Transverse colon (tissue), 4 donors: ENCODE data around the gene MALT1.

ENCODE experiments used
- POLR2AphosphoS5 ChIP-seq, 3 donors: sonication (generic); formaldehyde crosslinking; IDR thresholded peaks; one replicate each; pipeline ENCODE4 v1.6.1; 2016; ENCODE audit warnings: antibody characterized with exemption in 3 of 3
- TF ChIP-seq, protein P1 (sequence below), 5 experiments: fragments of 200-600 bp in 3 of 5; fragments of 450-650 bp in 2 of 5; sonication (generic) in 3 of 5; IDR thresholded peaks; 1 replicate in 2 of 5; 2 replicates in 3 of 5; pipeline ENCODE4 v1.5.1; 2016 to 2017; ENCODE audit warnings: antibody characterized with exemption in 5 of 5, inconsistent platforms in 3 of 5, mild to moderate bottlenecking in 2 of 5, moderate library complexity in 1 of 5

DNA sequence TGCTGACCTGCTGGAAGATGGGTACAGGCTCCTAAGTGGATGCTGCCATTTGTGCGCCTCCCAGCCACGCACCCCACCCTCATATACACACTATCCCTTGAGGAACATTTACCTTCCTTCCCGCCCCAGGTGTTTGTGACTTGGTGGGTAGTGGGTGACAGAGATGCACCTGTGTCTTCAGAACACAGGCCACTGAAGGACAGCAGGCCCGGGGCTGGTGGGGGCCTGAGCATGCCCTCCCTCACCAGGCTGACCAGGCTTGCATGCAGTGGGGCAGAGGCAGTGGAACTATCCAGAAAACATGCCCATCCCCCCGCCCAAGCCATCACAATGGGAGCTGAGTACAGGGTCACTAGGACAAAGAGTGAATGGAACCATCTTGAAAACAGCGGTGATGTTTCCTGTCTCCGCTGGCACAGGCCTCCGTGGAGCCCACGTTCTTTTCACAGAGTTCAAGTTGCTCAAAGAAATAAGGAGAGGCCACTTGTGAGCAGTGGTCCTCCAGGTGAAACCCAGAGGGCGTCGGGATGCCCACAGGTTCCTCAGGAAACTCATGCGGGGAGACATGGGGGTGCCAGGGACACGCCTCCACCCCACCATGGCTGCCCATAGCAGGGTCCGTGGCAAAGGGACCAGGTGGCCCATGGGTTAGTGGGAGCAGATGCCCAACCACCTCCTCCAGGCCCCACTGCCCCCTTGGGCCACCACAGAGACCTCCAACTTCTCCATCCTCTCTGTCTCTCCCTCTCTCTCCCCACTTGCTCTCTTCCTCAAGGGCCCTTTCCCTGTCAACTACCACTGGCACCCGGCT is 90.9 kb downstream of the MALT1 start:
- TF ChIP-seq POLR2AphosphoS5 (IDR thresholded peaks at IDR 0.05) = no peak
- TF ChIP-seq, protein P1, sequence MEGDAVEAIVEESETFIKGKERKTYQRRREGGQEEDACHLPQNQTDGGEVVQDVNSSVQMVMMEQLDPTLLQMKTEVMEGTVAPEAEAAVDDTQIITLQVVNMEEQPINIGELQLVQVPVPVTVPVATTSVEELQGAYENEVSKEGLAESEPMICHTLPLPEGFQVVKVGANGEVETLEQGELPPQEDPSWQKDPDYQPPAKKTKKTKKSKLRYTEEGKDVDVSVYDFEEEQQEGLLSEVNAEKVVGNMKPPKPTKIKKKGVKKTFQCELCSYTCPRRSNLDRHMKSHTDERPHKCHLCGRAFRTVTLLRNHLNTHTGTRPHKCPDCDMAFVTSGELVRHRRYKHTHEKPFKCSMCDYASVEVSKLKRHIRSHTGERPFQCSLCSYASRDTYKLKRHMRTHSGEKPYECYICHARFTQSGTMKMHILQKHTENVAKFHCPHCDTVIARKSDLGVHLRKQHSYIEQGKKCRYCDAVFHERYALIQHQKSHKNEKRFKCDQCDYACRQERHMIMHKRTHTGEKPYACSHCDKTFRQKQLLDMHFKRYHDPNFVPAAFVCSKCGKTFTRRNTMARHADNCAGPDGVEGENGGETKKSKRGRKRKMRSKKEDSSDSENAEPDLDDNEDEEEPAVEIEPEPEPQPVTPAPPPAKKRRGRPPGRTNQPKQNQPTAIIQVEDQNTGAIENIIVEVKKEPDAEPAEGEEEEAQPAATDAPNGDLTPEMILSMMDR (IDR thresholded peaks at IDR 0.05) = no peak
